Measurements from ENCODE around the gene TRAPPC2.
"Not testable (repeated sequence)": the region's sequence is repeated elsewhere in the genome, so short reads cannot be mapped to it uniquely, and the experiment has no call there.

Gene TRAPPC2

GRCh38 chrX:13698432-13698831 is 36.0 kb downstream of the TRAPPC2 start:
- no peak for DNase-seq (ENCODE audit: low read depth in 2 of 2)

GRCh38 chrX:13697976-13698375 is 36.4 kb downstream of the TRAPPC2 start:
- DNase-seq (ENCODE audit: low read depth in 2 of 2) = no peak

GRCh38 chrX:13697455-13697854 is 37.0 kb downstream of the TRAPPC2 start:
- DNase-seq (ENCODE audit: low read depth in 2 of 2) = no peak

- DNase-seq (ENCODE audit: low read depth in 2 of 2) = no peak
These were observed 38.8 kb downstream of the TRAPPC2 start for GRCh38 chrX:13695601-13696115.

- no peak for DNase-seq (ENCODE audit: low read depth in 2 of 2)
These were observed 39.4 kb downstream of the TRAPPC2 start for GRCh38 chrX:13694983-13695382.

GRCh38 chrX:13694359-13694758 is 40.1 kb downstream of the TRAPPC2 start:
- DNase-seq (ENCODE audit: low read depth in 2 of 2) = no peak

GRCh38 chrX:13693341-13693961 is 41.0 kb downstream of the TRAPPC2 start:
- DNase-seq (ENCODE audit: low read depth in 2 of 2) = no peak

GRCh38 chrX:13692771-13693231 is 41.6 kb downstream of the TRAPPC2 start:
- DNase-seq (ENCODE audit: low read depth in 2 of 2) = no peak

GRCh38 chrX:13691841-13692371 is 42.5 kb downstream of the TRAPPC2 start:
- peak in 1 of 2 donors; percentile 1 for DNase-seq (ENCODE audit: low read depth in 2 of 2)

- no peak for DNase-seq (ENCODE audit: low read depth in 2 of 2)
These were observed 43.6 kb downstream of the TRAPPC2 start for GRCh38 chrX:13690836-13691235.

- no peak for DNase-seq (ENCODE audit: low read depth in 2 of 2)
These were observed 44.6 kb downstream of the TRAPPC2 start for GRCh38 chrX:13689741-13690211.

GRCh38 chrX:13688958-13689740 is 45.3 kb downstream of the TRAPPC2 start, which contains the start of gene RAB9A:
RAB9A (plus strand) TSS chrX:13689128; CDS start chrX:13708747, 19,619 bp downstream.
- peak; percentile 48 to 76 for DNase-seq (ENCODE audit: low read depth in 2 of 2)

GRCh38 chrX:13688384-13688957 is 45.9 kb downstream of the TRAPPC2 start:
- DNase-seq (ENCODE audit: low read depth in 2 of 2) = no peak

- no peak for DNase-seq (ENCODE audit: low read depth in 2 of 2)
These were observed 47.2 kb downstream of the TRAPPC2 start for GRCh38 chrX:13687203-13687602.

GRCh38 chrX:13685126-13685763 is 49.2 kb downstream of the TRAPPC2 start:
- no peak for DNase-seq (ENCODE audit: low read depth in 2 of 2)

- no peak for DNase-seq (ENCODE audit: low read depth in 2 of 2)
These were observed 50.1 kb downstream of the TRAPPC2 start for GRCh38 chrX:13684361-13684760.

GRCh38 chrX:13681595-13681994 is 52.8 kb downstream of the TRAPPC2 start:
- no peak for DNase-seq (ENCODE audit: low read depth in 2 of 2)

GRCh38 chrX:13679700-13680099 is 54.7 kb downstream of the TRAPPC2 start:
- not testable (repeated sequence) for DNase-seq (ENCODE audit: low read depth in 2 of 2)

- DNase-seq (ENCODE audit: low read depth in 2 of 2) = no peak
These were observed 57.5 kb downstream of the TRAPPC2 start for GRCh38 chrX:13676885-13677284.

- no peak for DNase-seq (ENCODE audit: low read depth in 2 of 2)
These were observed 61.4 kb downstream of the TRAPPC2 start for GRCh38 chrX:13673016-13673415.

- no peak for DNase-seq (ENCODE audit: low read depth in 2 of 2)
These were observed 64.2 kb downstream of the TRAPPC2 start for GRCh38 chrX:13670197-13670596.

- not testable (repeated sequence) for DNase-seq (ENCODE audit: low read depth in 2 of 2)
These were observed 64.7 kb downstream of the TRAPPC2 start for GRCh38 chrX:13669755-13670154.
